AG04450 (cell line): ENCODE results near the gene CISD2. TPM values are rescaled to one million over a fixed set of nuclear protein-coding genes. Genes with fewer than 3 reads are reported as not detected.
"Not testable (repeated sequence)": the region's sequence is repeated elsewhere in the genome, so short reads cannot be mapped to it uniquely, and the experiment has no call there.

Source experiments
- CTCF ChIA-PET: fragments of 300-600, 350-600 bp; formaldehyde crosslinking; extraction: SDS; loops from one replicate; lab custom pipeline; 2022; ENCODE audit warnings: antibody characterized with exemption, inconsistent platforms; lab: Charles Lee
- POLR2A ChIA-PET: fragments of 350-600 bp; formaldehyde crosslinking; extraction: SDS; loops from one replicate; lab custom pipeline; 2021; ENCODE audit warnings: antibody characterized with exemption, inconsistent platforms; lab: Yijun Ruan, JAX
- DNase-seq: peaks from one replicate; pipeline ENCODE4 v3.0.0-alpha.2; 2011; ENCODE audit warnings: low read depth, low spot score
- H3K27ac ChIP-seq: one replicate; pipeline ENCODE4 v1.5.1; 2012; ENCODE audit warnings: low read depth, low read length, control low read depth
- H3K27me3 ChIP-seq: one replicate; pipeline ENCODE4 v1.6.0; 2012; ENCODE audit warnings: low read length; ENCODE audit not compliant: control insufficient read depth, insufficient read depth
- H3K4me3 ChIP-seq: 2 replicates; pipeline ENCODE4 v1.5.1; 2011; ENCODE audit warnings: mild to moderate bottlenecking, low read depth, low read length, control low read depth
- H3K9me3 ChIP-seq: 2 replicates; pipeline ENCODE4 v1.5.1; 2012; ENCODE audit warnings: low read length; ENCODE audit not compliant: control insufficient read depth, insufficient read depth
- polyA plus RNA-seq: library from polyadenylated mRNA; depleted of rRNA; stranded (reverse); fragments of >200 nt; gene quantifications from 2 replicates; pipeline ENCODE4 v1.2.3, GENCODE V29; 2011
- TF ChIP-seq, protein P1 (sequence below): IDR thresholded peaks from 2 replicates; pipeline ENCODE4 v1.5.1; 2011; ENCODE audit warnings: low read depth, low read length, control low read depth, inconsistent platforms

CISD2 gene
- polyA plus RNA-seq, 1 experiment, result 30.6 TPM

DNA sequence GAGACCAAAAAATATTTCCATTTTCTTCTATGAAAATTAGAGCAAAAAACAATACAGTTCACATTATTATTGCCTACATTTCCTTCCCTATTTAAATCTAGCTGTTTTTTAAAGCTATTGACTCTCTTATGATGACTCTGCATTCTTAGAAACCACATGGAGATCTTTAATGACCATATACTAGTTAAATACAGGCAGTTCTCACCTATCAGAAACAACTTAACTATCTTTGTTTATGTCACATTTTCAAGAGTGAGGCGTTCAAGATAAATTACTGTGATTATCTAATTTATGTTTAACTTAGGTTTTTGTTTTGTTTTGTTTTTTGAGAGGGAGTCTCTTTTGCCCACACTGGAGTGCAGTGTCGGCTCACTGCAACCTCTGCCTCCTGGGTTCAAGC, 3.0 kb downstream of the CISD2 start:
- no peak for DNase-seq
- ChIA-PET CTCF (no interaction called here), POLR2A (no interaction called here)
- TF ChIP-seq, protein P1, sequence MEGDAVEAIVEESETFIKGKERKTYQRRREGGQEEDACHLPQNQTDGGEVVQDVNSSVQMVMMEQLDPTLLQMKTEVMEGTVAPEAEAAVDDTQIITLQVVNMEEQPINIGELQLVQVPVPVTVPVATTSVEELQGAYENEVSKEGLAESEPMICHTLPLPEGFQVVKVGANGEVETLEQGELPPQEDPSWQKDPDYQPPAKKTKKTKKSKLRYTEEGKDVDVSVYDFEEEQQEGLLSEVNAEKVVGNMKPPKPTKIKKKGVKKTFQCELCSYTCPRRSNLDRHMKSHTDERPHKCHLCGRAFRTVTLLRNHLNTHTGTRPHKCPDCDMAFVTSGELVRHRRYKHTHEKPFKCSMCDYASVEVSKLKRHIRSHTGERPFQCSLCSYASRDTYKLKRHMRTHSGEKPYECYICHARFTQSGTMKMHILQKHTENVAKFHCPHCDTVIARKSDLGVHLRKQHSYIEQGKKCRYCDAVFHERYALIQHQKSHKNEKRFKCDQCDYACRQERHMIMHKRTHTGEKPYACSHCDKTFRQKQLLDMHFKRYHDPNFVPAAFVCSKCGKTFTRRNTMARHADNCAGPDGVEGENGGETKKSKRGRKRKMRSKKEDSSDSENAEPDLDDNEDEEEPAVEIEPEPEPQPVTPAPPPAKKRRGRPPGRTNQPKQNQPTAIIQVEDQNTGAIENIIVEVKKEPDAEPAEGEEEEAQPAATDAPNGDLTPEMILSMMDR, result no peak
- Histone ChIP-seq H3K27me3 (no peaks in the 10 kb centered on the region), H3K9me3 (peaks cover 5% of the 10 kb centered on the region; the same call in 1 of the 2 replicates), H3K4me3 (no peak overlapping the region), H3K27ac (no peak overlapping the region)

DNA sequence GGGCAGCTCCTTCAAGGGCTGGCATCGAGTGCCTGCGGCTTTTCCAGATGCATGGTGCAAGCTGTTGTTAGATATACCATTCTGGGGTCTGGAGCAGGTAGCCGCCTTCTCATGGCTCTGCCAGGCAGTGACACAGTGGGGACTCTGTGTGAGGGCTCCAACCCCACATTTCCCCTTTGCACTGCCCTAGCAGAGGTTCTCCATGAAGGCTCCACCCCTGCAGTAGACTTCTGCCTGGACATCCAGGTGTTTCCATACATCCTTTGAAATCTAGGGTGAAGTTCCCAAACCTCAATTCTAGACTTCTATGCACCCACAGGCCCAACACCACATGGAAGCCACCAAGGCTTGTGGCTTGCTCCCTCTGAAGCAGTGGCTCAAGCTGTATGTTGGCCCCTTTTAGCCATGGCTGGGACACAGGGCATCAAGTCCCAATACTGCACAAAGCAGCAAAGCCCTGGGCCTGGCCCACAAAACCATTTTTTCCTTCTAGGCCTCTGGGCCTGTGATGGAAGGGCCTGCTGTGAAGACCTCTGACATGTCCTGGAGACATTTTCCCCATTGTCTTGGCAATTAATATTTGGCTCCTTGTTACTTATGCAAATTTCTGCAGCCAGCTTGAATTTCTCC, 8.8 kb downstream of the CISD2 start:
- H3K27me3 ChIP-seq, DNase-seq, POLR2A ChIA-PET, H3K4me3 ChIP-seq, H3K27ac ChIP-seq: not testable (repeated sequence)
- H3K9me3 ChIP-seq, result peaks cover 14% of the 10 kb centered on the region
- CTCF ChIA-PET, result interaction anchor here (0.6 kb wide), 1 partner anchor 889 kb away, joined by 3 read pairs; no protein-coding TSS in a partner anchor

DNA sequence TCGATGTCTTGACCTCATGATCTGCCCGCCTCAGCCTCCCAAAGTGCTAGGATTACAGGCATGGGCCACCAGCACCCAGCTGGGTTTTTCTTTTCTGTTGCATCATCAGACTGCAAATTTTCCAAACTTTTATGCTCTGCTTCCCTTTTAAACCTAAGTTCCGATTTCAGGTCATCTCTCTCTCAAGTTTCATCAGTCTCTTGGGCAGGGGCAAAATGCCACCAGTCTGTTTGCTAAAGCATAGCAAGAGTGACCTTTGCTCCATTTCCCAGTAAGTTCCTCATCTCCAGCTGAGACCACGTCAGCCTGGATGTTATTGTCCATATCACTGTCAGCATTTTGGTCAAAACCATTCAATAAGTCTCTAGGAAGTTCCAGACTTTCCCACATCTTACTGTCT, 9.6 kb downstream of the CISD2 start:
- DNase-seq, CTCF ChIA-PET, H3K27me3 ChIP-seq, POLR2A ChIA-PET, H3K4me3 ChIP-seq: not testable (repeated sequence)
- peaks cover 14% of the 10 kb centered on the region for H3K9me3 ChIP-seq
- peak overlapping the region; percentile 4 for H3K27ac ChIP-seq

DNA sequence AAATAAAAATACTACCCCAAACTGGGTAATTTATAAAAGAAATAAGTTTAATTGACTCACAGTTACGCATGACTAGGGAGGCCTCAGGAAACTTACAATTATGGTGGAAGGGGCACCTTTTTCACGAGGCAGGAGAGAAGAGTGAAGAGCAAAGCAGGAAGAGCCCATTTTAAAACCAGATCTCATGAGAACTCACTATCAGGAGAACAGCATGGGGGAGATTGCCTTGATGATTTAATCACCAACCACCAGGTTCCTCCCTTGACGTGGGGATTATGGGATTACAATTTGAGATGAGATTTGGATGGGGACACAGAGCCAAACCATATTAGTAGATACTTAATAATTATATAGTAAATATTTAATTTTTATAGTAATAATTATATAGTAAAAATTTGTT, 10.1 kb downstream of the CISD2 start:
- Histone ChIP-seq H3K4me3 (no peak overlapping the region), H3K27me3 (no peaks in the 10 kb centered on the region), H3K27ac (no peak overlapping the region), H3K9me3 (peaks cover 14% of the 10 kb centered on the region)
- TF ChIP-seq, protein P1, result no peak
- ChIA-PET CTCF (no interaction called here), POLR2A (no interaction called here)
- DNase-seq, result no peak

DNA sequence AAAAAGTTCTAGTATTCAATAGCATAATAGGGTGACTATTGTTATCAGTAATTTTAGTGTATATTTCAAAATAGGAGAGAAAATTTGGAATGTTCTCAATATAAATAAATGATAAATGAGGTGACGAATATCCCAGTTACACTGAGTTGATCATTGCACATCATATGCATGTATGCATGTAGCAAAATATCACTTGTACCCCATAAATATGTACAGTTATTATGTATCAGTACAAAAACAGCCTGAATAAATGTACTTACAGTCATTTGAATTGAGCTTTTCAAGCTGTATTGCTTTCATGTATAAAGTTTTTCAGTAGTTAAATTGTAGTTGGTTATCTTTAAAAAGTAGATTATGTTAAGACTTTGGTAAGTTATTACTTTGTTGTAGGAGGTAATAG, 12.6 kb downstream of the CISD2 start:
- POLR2A ChIA-PET, result no interaction called here
- no peaks in the 10 kb centered on the region for H3K27me3 ChIP-seq
- H3K4me3 ChIP-seq, result no peak overlapping the region
- no peak for DNase-seq
- TF ChIP-seq, protein P1, result no peak
- H3K9me3 ChIP-seq, result peaks cover 14% of the 10 kb centered on the region
- CTCF ChIA-PET, result no interaction called here
- H3K27ac ChIP-seq, result no peak overlapping the region

DNA sequence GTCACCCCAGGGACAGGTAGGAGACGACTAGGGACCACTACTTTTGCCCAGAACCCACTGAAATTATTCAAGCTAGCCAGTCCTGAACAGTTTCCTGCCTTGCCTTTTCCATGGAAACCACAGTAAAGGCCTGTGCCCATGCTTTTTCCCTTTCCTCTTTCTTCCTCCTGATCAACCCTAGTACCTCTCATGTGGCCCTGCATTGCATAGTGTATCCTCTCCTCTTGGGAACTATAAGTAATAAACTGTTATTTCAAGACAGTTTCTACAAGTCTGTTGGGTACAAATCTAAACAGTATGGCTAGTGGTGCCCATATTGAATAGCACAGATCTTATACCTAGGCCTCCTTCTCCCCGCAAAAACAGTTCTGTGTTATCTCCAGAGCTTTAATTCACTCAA, 14.5 kb downstream of the CISD2 start:
- TF ChIP-seq, protein P1, result no peak
- no peaks in the 10 kb centered on the region for H3K27me3 ChIP-seq
- ChIA-PET POLR2A (no interaction called here), CTCF (no interaction called here)
- no peak overlapping the region for H3K4me3 ChIP-seq
- H3K27ac ChIP-seq, result no peak overlapping the region
- H3K9me3 ChIP-seq, result no peaks in the 10 kb centered on the region
- DNase-seq, result no peak

DNA sequence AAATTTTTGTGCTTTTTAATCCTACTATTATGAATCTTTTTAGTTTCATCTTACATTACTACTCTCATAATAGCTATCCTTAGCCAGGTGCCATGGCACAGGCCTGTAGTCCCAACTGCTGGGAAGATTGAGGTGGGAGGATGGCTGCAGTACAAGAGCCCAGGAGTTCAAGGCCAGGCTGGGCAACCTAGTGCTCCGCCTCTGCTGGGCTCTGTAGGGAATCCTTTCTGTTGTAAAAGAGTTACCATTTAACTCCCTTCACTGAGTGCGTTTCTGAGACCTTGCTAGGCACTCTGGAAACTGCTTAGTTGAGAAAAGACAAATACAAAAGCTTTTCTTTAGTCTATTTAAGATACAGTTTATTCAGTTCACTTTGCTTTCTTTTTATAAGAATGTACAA, 19.8 kb downstream of the CISD2 start:
- H3K27me3 ChIP-seq, H3K9me3 ChIP-seq, POLR2A ChIA-PET, H3K4me3 ChIP-seq, H3K27ac ChIP-seq, CTCF ChIA-PET, DNase-seq: not testable (repeated sequence)

DNA sequence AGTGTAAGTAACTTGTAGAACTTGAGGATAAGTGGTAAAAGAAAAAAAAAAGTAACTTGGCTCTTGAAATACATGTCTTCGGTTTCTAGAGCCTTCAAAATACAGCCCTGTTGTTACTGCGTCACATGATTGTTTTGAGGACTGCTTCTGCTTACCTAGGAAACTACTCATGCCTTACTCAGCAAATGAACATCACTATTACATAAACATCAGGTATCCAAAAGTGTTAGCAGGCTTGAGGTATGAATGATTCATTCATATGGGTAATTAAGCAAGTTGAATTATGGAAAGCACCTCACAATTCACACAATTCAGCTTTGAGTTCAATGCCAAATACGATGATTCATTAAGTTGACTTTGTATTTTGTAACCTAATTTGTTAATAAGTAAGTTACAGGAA, 21.1 kb downstream of the CISD2 start:
- CTCF ChIA-PET, H3K27ac ChIP-seq, H3K4me3 ChIP-seq, POLR2A ChIA-PET, H3K9me3 ChIP-seq, H3K27me3 ChIP-seq, DNase-seq: not testable (repeated sequence)

DNA sequence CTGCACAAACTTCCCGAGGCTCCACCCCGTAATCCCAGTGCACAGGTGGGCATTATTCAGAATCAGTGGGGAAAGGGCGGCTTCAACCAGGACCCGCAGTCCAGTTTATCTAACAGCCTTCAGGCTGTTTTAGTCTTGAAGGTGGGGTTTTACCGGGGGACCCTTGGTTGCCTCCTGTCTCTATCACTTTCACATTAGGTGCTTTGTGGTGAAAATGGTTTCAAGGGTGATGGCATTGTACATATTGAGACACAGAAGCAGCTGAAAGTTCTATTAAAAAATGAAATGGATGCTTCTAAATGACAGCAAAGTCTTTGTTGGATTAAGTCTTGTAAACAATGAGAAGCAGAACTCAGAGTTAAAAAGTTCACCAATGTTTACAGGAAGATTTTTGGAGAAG, 27.8 kb downstream of the CISD2 start:
- H3K4me3 ChIP-seq, CTCF ChIA-PET, DNase-seq, H3K27ac ChIP-seq, POLR2A ChIA-PET, H3K9me3 ChIP-seq, H3K27me3 ChIP-seq: not testable (repeated sequence)
